Measurements from ENCODE around the gene NALF2.

DNA sequence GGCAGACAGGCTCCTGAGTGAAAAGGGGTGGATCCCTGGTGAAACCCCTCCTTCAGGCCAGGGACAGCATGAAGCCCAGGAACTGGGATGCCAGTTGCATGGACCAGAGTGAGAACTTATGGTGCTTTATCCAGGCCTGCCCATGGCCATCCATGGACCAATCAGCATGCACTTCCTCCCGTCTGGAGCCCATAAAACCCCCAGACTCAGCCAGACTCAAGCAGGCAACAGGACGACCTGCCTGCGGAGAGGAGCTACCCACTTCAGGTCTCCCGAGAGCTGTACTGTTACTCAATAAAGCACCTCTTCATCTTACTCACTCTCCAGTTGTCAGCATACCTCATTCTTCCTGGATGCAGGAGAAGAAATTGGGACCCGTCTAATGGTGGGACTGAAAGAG lies 42.9 kb downstream of the NALF2 start:
- TF ChIP-seq SUZ12 (IDR thresholded peaks at IDR 0.05; ENCODE audit: extremely low read depth, insufficient read depth, insufficient read length) (no peak), ZNF274 (IDR thresholded peaks at IDR 0.05; ENCODE audit: low read depth, low read length) (no peak), YY1 (IDR thresholded peaks at IDR 0.05; ENCODE audit: insufficient read depth, insufficient read length) (no peak)
